Fibroblast of pulmonary artery (primary cell): ENCODE measurements around the gene GULP1.

Experiments
- DNase-seq: peaks from one replicate; pipeline ENCODE4 v3.0.0-alpha.2; 2010; ENCODE audit warnings: low read depth
- H3K4me3 ChIP-seq: replicated peaks from 2 replicates; pipeline ENCODE4 v1.5.1; 2011; ENCODE audit warnings: low read depth, mild to moderate bottlenecking, control low read depth, low read length, moderate library complexity
- TF ChIP-seq, protein P1 (sequence below): IDR thresholded peaks from 2 replicates; pipeline ENCODE4 v1.5.1; 2011; ENCODE audit warnings: mild to moderate bottlenecking, control low read depth, low read length, inconsistent platforms; ENCODE audit errors: missing control alignments

GULP1 gene

GRCh38 chr2:188495969-188496431 lies 204.3 kb downstream of the GULP1 start:
- peak; percentile 49 for DNase-seq
- TF ChIP-seq, protein P1, sequence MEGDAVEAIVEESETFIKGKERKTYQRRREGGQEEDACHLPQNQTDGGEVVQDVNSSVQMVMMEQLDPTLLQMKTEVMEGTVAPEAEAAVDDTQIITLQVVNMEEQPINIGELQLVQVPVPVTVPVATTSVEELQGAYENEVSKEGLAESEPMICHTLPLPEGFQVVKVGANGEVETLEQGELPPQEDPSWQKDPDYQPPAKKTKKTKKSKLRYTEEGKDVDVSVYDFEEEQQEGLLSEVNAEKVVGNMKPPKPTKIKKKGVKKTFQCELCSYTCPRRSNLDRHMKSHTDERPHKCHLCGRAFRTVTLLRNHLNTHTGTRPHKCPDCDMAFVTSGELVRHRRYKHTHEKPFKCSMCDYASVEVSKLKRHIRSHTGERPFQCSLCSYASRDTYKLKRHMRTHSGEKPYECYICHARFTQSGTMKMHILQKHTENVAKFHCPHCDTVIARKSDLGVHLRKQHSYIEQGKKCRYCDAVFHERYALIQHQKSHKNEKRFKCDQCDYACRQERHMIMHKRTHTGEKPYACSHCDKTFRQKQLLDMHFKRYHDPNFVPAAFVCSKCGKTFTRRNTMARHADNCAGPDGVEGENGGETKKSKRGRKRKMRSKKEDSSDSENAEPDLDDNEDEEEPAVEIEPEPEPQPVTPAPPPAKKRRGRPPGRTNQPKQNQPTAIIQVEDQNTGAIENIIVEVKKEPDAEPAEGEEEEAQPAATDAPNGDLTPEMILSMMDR = no peak

GRCh38 chr2:188497726-188498125 lies 206.1 kb downstream of the GULP1 start:
- H3K4me3 ChIP-seq = no peak overlapping the region
- TF ChIP-seq, protein P1 = no peak
- DNase-seq = no peak

More at GRCh38 chr2:188495969-188496431, 204.3 kb downstream of the GULP1 start:
- H3K4me3 ChIP-seq = no peak overlapping the region

DNA sequence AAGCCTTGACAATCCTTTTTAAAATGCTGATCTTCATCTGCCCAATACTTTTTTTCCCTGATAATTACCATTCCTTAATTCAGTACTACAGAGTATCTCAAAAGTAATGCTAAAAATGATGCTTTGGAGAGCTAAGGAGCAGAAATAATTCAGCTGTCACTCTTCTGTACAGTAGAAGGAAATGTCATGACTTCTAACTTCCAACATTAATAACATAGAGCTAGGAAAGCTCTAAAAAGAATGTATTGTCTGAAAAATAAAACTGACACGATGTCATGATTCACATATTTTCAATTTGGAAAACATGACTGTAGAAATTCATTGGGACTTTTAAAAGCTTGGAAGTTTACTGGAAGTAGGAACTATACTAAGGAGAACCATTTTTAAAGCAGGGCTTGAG lies 212.3 kb downstream of the GULP1 start:
- H3K4me3 ChIP-seq = no peak overlapping the region
- DNase-seq = no peak
- TF ChIP-seq, protein P1 = no peak

DNA sequence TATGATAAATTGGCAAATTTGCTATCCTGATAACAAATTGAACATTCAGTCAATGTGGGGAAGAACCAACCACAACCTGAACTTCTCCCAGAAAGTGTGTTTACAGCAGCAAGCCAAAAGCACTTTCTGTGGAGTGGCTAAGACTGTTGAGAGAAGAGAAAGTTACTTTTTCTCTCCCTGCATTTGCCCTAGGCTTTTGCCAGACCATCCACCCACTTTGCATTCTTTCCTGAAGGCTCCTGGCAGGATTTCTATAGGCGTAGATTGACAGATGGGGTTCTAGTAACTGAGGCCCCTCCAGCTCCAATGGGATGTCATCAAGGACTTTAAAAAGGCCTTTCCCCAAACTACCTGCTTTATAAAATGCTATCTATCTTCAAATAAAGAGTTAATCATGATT lies 215.2 kb downstream of the GULP1 start:
- no peak for DNase-seq
- H3K4me3 ChIP-seq = no peak overlapping the region
- TF ChIP-seq, protein P1 = no peak

DNA sequence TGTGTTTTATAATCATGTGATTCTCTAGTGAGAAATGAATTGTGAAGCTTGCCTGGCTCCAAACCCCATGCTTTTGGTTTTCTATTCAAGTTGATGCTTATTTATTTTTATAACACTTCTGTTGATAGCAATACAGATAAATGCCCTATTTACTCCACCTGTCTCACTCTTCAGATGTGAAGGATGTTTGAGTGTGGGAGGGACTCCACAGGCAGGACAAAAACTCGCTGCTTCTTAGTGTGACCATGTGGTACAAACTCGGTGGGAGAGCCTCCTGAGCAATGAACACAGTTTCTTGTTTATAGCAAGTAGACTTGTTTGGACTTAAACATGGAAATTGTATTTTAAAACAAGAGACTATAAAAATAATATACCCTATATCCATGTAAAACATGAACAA lies 219.7 kb downstream of the GULP1 start:
- TF ChIP-seq, protein P1 = no peak
- no peak for DNase-seq
- no peak overlapping the region for H3K4me3 ChIP-seq

- H3K4me3 ChIP-seq = no peak overlapping the region
- TF ChIP-seq, protein P1 = peak; percentile 56
- peak; percentile 82 for DNase-seq
Measured at GRCh38 chr2:188512456-188512855, 220.8 kb downstream of the GULP1 start.

DNA sequence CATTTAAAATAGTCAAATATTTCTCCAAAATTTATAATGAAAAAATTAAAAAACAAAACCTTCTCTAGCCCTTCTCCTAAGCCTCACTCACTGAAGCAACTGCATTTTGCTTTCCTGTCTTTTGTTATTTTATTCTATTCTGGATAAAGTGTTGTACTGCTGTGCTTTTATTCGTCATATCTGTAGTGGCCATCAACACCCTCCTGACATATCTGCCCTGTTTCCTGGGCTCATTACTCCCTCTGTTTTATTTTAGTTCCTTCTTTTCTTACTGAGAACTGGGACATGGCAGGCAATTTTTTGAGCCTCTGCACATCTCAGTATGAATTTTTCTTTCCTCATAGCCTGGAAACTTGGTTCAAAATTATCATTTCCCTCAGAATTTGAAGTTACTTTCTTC lies 224.2 kb downstream of the GULP1 start:
- DNase-seq = no peak
- H3K4me3 ChIP-seq = no peak overlapping the region
- TF ChIP-seq, protein P1 = no peak
